Right cardiac atrium (tissue), 5 donors: ENCODE results near the gene SH2D6. TPM values are rescaled to one million over a fixed set of nuclear protein-coding genes. Genes with fewer than 3 reads are reported as not detected.

Source experiments
- ATAC-seq, 2 donors: fragments of 200-7000 bp; cut with Tn5 transposase; one replicate each; pipeline versions ENCODE4 v1.8.0 to v1.9.1; 2020; ENCODE audit warnings: moderate library complexity in 2 of 2, mild to moderate bottlenecking in 1 of 2
- DNase-seq, 3 donors: peaks; one replicate each; pipeline ENCODE4 v3.0.0-alpha.2; 2020
- H3K27ac ChIP-seq: one replicate; pipeline ENCODE4 v1.5.1; 2013; ENCODE audit warnings: mild to moderate bottlenecking, low read length, control low read depth, moderate library complexity
- H3K27me3 ChIP-seq: one replicate; pipeline ENCODE4 v1.6.1; 2013; ENCODE audit not compliant: control insufficient read depth, insufficient read depth
- H3K4me1 ChIP-seq: one replicate; pipeline ENCODE4 v1.6.1; 2013; ENCODE audit warnings: low read length; ENCODE audit not compliant: control insufficient read depth, insufficient read depth
- H3K4me3 ChIP-seq: one replicate; pipeline ENCODE4 v1.5.1; 2013; ENCODE audit warnings: low read length, control low read depth
- H3K9me3 ChIP-seq: one replicate; pipeline ENCODE4 v1.6.1; 2013; ENCODE audit warnings: low read length; ENCODE audit not compliant: control insufficient read depth
- WGBS: extraction: QIAGEN DNeasy Blood & Tissue Kit; methylation state at CpG from one replicate; pipeline ENCODE4 v1.1.7; 2013; 5-methylcytosine and 5-hydroxymethylcytosine counted together
- intact Hi-C, 4 donors: fragments of 100-400 bp; cut with DNase I; formaldehyde crosslinking; loops; one replicate each; pipeline versions ENCODE4 v1.11.0 to v1.14.0; 2022 to 2023
- polyA plus RNA-seq: library from polyadenylated mRNA; stranded (reverse); fragments of 200-250 nt; gene quantifications from one replicate; pipeline ENCODE4 v1.2.3, GENCODE V29; 2013
- total RNA-seq, 4 donors: library from RNA; stranded (reverse); fragmentation: NEBNext Ultra II Directional; extraction: Animal tissue kit (Norgen Biotek cat#: 25700); gene quantifications; one replicate each; pipeline ENCODE4 v1.2.1, GENCODE V29; 2021
- donor health status: healthy with polysubstance abuse.
- donor health status: DM: no; HTN: yes; CAD: no.
- donor health status: DM: no; HTN: no; CAD: no.
- donor health status: DM: no; HTN: yes; CAD: no; lungs with severe emphysema.
- donor health status: DM: yes; HTN: yes; CAD: no.

The SH2D6 gene
- total and polyA plus RNA-seq, 5 donors: 0.29 to 0.75 (median 0.48) TPM; not detected in 1

DNA sequence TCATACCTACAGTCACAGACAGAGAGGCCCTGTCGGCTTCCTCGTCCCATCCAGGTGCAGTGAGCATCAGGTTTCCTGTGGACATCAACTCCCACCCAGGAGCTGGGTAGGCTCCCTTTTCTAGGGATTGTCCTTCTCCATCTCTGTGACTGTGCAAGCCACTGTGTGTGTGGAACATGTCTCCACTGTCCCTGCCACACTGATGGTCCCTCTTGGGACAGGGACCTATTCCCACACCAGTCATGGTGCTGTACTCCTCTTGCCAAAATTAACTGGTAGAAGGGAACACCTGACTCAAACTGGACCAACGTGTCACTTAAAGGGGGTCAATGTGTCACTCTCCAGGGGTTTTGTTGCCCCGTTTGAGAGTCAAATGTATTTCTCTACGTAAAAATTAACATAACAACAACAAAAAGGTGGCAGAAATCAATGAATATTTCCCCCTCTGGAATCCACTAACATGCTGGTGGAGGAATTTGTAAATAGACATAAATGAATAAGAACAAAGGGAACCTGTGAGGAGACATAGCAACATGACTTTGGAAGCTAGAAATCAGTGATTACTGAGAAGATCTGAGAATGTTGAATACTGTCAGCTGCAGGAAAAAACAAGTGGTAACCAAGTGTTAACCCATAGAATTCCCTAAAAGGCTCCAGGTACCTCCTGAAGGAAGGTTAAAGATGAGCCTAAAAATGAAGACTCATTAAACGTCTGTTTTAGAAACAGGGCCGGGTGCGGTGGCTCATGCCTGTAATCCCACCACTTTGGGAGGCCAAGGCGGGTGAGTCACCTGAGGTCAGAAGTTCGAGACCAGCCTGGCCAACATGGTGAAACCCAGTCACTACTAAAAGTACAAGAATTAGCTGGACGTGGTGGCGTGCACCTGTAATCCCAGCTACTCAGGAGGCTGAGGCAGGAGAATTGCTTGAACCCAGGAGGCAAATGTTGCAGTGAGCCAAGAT lies 40.4 kb downstream of the SH2D6 start:
- WGBS: 81% methylated on average over 12 of the region's 12 CpGs
- H3K9me3 ChIP-seq: no peaks in the 10 kb centered on the region
- ATAC-seq (no peak), DNase-seq (no peak)
- intact Hi-C loops: no loop called here
- no peaks in the 10 kb centered on the region for H3K4me1 ChIP-seq
- H3K27ac ChIP-seq: no peak overlapping the region
- no peak overlapping the region for H3K4me3 ChIP-seq
- H3K27me3 ChIP-seq: no peaks in the 10 kb centered on the region

DNA sequence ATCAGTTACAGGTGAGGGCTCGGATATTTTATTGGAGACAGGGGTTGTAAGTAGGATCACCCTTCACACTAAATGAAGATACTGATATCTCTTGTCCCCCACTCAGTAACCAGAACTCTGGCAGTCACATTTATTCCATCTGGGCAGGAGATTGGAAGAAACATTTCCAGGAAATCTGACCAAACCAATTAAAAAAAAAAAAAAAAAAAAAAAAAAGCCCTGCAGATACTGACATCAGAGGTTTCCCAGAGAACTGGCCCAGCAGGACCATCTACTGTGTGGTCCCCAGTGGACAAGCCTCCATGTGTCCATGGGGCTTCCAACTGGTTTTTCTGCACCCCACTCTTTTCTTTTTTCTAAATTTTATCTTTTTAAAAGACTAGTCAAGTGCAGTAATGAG lies 41.3 kb downstream of the SH2D6 start:
- 92% methylated on average over 1 of the region's 1 CpG for WGBS
- no peak for DNase-seq
- H3K4me3 ChIP-seq: no peak overlapping the region
- H3K27ac ChIP-seq: no peak overlapping the region
- intact Hi-C loops: no loop called here
- no peaks in the 10 kb centered on the region for H3K9me3 ChIP-seq
- no peaks in the 10 kb centered on the region for H3K4me1 ChIP-seq
- ATAC-seq: no peak
- H3K27me3 ChIP-seq: no peaks in the 10 kb centered on the region

- Histone ChIP-seq H3K4me3 (no peak overlapping the region), H3K9me3 (no peaks in the 10 kb centered on the region), H3K4me1 (no peaks in the 10 kb centered on the region), H3K27me3 (no peaks in the 10 kb centered on the region), H3K27ac (no peak overlapping the region)
- WGBS: 87% methylated on average over 2 of the region's 2 CpGs
- DNase-seq (no peak), ATAC-seq (no peak)
- intact Hi-C loops: no loop called here
Measured at GRCh38 chr2:85462322-85462721, 43.8 kb downstream of the SH2D6 start.

DNA sequence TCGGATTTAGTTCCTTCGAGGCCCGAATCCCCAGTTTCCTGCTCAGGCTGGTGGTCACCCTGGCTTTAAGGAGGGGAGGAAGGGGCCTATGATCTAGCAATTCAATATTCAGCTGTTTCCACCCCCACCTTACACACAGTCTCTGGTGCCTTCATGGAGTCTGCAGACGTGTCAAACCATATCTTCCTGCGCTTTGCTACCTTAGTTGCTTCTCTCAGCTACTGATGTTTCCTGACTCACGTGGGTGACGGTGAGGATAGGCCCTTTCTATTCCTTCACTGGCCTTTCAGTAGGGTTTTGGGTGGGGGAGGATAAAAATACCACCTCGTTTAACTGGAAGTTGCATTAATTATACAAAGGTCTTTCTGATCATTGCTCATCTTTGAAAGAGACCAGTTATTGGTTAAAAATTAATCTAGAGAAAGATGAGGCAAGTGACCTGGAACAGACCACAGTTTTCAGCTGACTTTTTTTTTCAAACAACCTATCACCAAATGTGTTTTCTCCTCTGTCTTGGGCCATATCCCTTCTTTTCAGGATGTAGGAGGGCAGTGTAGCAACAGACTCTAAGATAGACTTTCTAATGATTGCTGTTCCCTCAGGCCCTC lies 49.7 kb downstream of the SH2D6 start:
- H3K9me3 ChIP-seq: no peaks in the 10 kb centered on the region
- no peak overlapping the region for H3K4me3 ChIP-seq
- H3K4me1 ChIP-seq: no peaks in the 10 kb centered on the region
- ATAC-seq: no peak
- no peaks in the 10 kb centered on the region for H3K27me3 ChIP-seq
- intact Hi-C loops: no loop called here
- WGBS: 79% methylated on average over 8 of the region's 8 CpGs
- no peak for DNase-seq
- no peak overlapping the region for H3K27ac ChIP-seq

DNA sequence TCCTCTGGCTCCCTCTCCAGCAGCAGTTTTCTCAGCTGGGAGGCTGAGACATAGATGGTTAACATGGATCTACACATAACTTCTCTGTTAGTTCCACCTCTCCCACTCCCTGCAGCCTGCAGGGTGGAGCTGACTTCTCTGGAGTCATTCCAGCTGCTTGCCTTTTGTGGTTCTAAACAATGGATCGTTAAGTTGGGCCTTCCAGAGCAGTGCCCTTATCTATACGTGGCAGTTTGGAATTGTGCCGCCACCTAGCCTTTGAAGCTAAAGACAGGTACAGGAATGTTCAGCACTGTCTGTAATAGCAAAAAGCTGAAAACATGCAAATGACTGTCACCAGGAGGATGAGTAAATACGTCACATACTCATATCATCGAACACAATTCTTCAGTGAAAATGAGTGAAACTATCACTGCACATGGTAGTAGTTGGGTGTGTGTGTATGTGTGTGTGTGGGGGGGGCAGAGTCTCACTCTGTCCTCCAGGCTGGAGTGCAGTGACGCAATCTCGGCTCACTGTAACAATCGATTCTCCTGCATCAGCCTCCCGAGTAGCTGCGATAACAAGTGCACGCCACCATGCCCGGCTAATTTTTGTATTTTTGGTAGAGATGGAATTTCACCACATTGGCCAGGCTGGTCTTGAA lies 50.3 kb downstream of the SH2D6 start:
- no peak overlapping the region for H3K27ac ChIP-seq
- H3K4me1 ChIP-seq: no peaks in the 10 kb centered on the region
- H3K9me3 ChIP-seq: no peaks in the 10 kb centered on the region
- 73% methylated on average over 12 of the region's 12 CpGs for WGBS
- intact Hi-C loops: no loop called here
- peak; percentile 78 to 86 for ATAC-seq
- H3K4me3 ChIP-seq: no peak overlapping the region
- no peak for DNase-seq
- H3K27me3 ChIP-seq: no peaks in the 10 kb centered on the region

DNA sequence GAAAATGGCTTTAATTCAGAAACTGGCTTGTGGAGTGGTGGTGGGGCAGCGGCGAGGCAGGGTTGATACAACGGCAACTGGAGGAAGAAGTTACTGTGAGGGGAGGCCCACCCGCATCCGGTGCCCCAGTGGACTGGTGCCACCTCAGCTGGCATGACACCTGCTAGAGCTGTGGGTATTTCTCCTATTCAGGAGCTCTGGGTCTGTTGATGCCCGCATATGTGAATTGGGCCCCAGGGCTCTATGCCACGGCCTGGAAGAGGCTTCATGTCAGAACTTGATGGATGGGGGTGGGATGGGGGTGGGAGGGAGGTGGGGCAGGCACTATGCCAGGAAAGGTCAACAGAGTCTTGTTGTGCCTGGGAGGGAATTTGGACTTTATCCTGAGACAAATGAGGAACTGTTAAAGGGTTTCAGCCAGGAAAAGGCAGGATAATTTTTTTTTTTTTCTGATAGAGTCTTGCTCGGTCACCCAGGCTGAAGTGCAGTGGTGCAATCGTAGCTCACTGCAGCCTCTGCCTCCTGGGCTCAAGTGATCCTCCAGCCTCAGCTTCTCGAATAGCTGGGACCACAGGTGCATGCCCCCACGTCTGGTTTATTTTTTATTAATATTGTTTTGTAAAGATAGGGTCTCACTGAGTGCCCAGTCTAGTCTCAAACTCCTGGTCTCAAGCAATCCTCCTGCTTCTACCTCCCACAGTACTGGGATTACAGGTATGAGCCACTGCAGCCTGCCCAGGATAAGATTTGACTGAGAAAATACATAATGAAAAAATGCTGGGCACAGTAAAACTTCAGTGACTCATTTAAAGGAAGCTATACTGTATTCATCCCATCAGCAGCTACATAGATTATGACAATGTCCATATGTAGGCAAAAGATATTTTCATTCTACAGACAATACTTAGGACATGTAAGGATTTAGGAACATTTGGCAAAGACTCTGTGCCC lies 52.6 kb downstream of the SH2D6 start:
- intact Hi-C loops: no loop called here
- H3K27ac ChIP-seq: no peak overlapping the region

GRCh38 chr2:85472261-85472660 lies 53.7 kb downstream of the SH2D6 start:
- DNase-seq: no peak
- WGBS: 83% methylated on average over 4 of the region's 4 CpGs
- Histone ChIP-seq H3K4me3 (no peak overlapping the region), H3K4me1 (no peaks in the 10 kb centered on the region), H3K27me3 (no peaks in the 10 kb centered on the region), H3K9me3 (no peaks in the 10 kb centered on the region), H3K27ac (no peak overlapping the region)
- intact Hi-C loops: no loop called here
- ATAC-seq: no peak

More for the DNA sequence above, 52.6 kb downstream of the SH2D6 start:
- no peaks in the 10 kb centered on the region for H3K4me1 ChIP-seq
- ATAC-seq: peak; percentile 22 to 47
- H3K9me3 ChIP-seq: no peaks in the 10 kb centered on the region
- peak in 1 of 3 donors; percentile 53 for DNase-seq
- H3K4me3 ChIP-seq: no peak overlapping the region
- H3K27me3 ChIP-seq: no peaks in the 10 kb centered on the region
- 49% methylated on average over 11 of the region's 11 CpGs for WGBS

DNA sequence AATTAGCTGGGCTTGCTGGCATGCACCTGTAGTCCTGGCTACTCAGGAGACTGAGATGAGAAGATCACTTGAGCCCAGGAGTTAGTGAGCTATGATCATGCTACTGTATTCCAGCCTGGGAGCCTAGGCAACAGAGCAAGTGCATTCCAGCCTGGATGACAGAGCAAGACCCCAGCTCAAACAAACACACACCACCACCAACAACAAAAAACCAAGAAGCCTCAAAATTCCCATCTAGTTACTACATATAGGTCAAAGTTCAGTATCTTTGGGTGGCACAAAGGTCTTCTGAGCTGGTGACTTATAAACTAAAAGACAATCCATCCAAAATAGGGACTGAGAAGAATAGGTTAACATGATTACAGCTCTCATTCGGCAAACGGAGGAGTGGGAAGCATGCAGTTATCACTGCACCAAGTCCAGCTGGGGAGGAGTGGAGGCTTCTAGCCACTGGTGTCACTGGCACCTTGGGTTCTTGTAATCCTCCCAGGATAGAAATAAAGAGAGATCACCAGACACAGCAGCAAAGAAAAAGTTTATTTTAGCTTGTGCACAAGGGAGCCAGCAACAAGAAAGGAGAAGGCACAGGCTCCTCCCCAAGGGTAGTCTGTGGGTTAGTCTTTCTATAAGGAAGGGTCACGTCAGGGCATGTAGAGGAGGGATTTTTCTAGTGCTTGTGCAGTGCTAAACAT lies 57.4 kb downstream of the SH2D6 start:
- no peak overlapping the region for H3K27ac ChIP-seq
- no peak for DNase-seq
- ATAC-seq: peak; percentile 42 to 72
- 41% methylated on average over 3 of the region's 3 CpGs for WGBS
- no peaks in the 10 kb centered on the region for H3K9me3 ChIP-seq
- H3K4me3 ChIP-seq: no peak overlapping the region
- intact Hi-C loops: no loop called here
- H3K27me3 ChIP-seq: no peaks in the 10 kb centered on the region
- no peaks in the 10 kb centered on the region for H3K4me1 ChIP-seq

DNA sequence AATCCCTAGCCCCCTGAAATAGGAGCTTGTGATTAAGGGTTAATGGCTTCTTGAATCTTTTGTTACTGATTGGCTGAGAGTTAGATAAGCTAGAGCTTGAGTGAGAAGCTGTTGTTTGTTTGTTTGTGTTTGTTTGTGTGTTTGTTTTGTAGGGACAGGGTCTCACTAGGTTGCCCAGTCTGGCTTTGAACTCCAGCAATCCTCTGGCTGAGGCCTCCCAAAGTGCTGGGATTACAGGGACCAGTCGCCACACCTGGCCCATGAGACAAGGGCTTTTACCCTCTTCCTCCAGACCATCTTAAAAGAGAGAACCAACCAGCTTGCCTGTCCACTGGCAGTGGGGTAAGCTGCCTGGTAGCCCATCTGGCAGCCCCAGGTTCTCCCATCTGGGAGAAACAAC lies 58.1 kb downstream of the SH2D6 start:
- Histone ChIP-seq H3K9me3 (no peaks in the 10 kb centered on the region), H3K27ac (no peak overlapping the region), H3K4me3 (no peak overlapping the region), H3K4me1 (no peaks in the 10 kb centered on the region), H3K27me3 (no peaks in the 10 kb centered on the region)
- WGBS: 89% methylated on average over 1 of the region's 1 CpG
- ATAC-seq: no peak
- DNase-seq: no peak
- intact Hi-C loops: no loop called here

DNA sequence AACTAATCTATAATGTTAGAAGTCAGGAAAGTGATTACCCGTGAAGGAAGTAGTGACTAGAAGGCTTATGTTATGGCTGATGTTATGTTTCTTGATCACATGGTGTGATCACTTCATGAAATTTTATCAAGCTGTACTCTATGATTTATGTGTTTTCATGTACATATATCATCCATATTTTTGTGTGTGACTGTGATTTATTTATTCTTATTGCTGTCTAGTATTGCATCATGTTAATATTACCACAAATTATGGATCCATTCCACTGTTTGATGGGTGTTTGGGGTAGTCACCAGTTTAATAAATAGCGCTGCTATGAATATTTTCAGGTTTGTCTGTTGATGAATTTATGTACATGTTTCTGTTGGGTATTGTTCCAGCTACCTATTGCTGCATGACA lies 59.4 kb downstream of the SH2D6 start:
- ATAC-seq (no peak), DNase-seq (no peak)
- Histone ChIP-seq H3K4me3 (no peak overlapping the region), H3K27me3 (no peaks in the 10 kb centered on the region), H3K27ac (no peak overlapping the region), H3K9me3 (no peaks in the 10 kb centered on the region), H3K4me1 (no peaks in the 10 kb centered on the region)
- intact Hi-C loops: no loop called here
- 86% methylated on average over 2 of the region's 2 CpGs for WGBS
